Esophagus squamous epithelium (tissue), 4 donors: Measurements from ENCODE around the gene TIPARP.

Experiments
- CTCF ChIP-seq, 6 experiments: fragments of 450-650 bp in 4 of 6; fragments of 200-600 bp in 2 of 6; sonication (generic) in 2 of 6; IDR thresholded peaks; one replicate each; pipeline ENCODE4 v1.5.1; 2016 to 2019; ENCODE audit warnings: antibody characterized with exemption in 6 of 6, mild to moderate bottlenecking in 4 of 6, moderate library complexity in 4 of 6
- POLR2A ChIP-seq, 4 donors: fragments of 450-650 bp; IDR thresholded peaks; one replicate each; pipeline ENCODE4 v1.6.1; 2017; ENCODE audit warnings: antibody characterized with exemption in 4 of 4, mild to moderate bottlenecking in 4 of 4, moderate library complexity in 3 of 4

GRCh38 chr3:156644958-156645357 lies 29.4 kb upstream of the TIPARP start:
- TF ChIP-seq CTCF (IDR thresholded peaks at IDR 0.05) = no peak
- no peak for TF ChIP-seq POLR2A (IDR thresholded peaks at IDR 0.05)
